Measurements from ENCODE around the gene TRMT11. TPM values are rescaled to one million over a fixed set of nuclear protein-coding genes. Genes with fewer than 3 reads are reported as not detected.
A peak's percentile ranks its signal among the peaks of the same experiment; 100 is the strongest.

Gene TRMT11
- total RNA-seq, 4 donors from 2014 or later: 27.6 to 45.3 (median 36.4) TPM

- Histone ChIP-seq H3K36me3 (no peaks in the 10 kb centered on the region), H3K27me3 (no peaks in the 10 kb centered on the region), H3K4me3 (replicated peaks in 1 of 3) (no peak overlapping the region), H3K9me3 (no peaks in the 10 kb centered on the region), H3K27ac (no peak overlapping the region), H3K4me1 (no peaks in the 10 kb centered on the region)
- intact Hi-C loops (cut with DNase I): no loop called here
- WGBS, 2 donors: 13 to 14% methylated on average over 3 of the region's 3 CpGs
- TF ChIP-seq CTCF (IDR thresholded peaks at IDR 0.05): peak in 4 of 6 experiments; percentile 17 to 51 (median 46)
- TF ChIP-seq POLR2A (IDR thresholded peaks at IDR 0.05): no peak
- DNase-seq: peak; percentile 8 to 13
Observed at GRCh38 chr6:126033696-126034095, 47.4 kb downstream of the TRMT11 start.

- TF ChIP-seq POLR2A (IDR thresholded peaks at IDR 0.05) (no peak), CTCF (IDR thresholded peaks at IDR 0.05) (no peak)
- no peak for DNase-seq
- no peak overlapping the region for H3K4me3 ChIP-seq (replicated peaks in 1 of 3)
- H3K27me3 ChIP-seq: no peaks in the 10 kb centered on the region
- intact Hi-C loops (cut with DNase I): no loop called here
- H3K4me1 ChIP-seq: no peaks in the 10 kb centered on the region
- WGBS, 2 donors: 94 to 95% methylated on average over 6 of the region's 6 CpGs
- H3K27ac ChIP-seq: no peak overlapping the region
- no peaks in the 10 kb centered on the region for H3K36me3 ChIP-seq
- H3K9me3 ChIP-seq: no peaks in the 10 kb centered on the region
Observed at GRCh38 chr6:126034656-126035055, 48.3 kb downstream of the TRMT11 start.

- H3K9me3 ChIP-seq: no peaks in the 10 kb centered on the region
- H3K27me3 ChIP-seq: no peaks in the 10 kb centered on the region
- TF ChIP-seq CTCF (IDR thresholded peaks at IDR 0.05): no peak
- no peak for TF ChIP-seq POLR2A (IDR thresholded peaks at IDR 0.05)
- 91 to 98% methylated on average over 2 of the region's 2 CpGs for WGBS, 2 donors
- DNase-seq: no peak
- H3K27ac ChIP-seq: no peak overlapping the region
- H3K36me3 ChIP-seq: no peaks in the 10 kb centered on the region
- intact Hi-C loops (cut with DNase I): no loop called here
- H3K4me1 ChIP-seq: no peaks in the 10 kb centered on the region
- H3K4me3 ChIP-seq (replicated peaks in 1 of 3): no peak overlapping the region
Observed at GRCh38 chr6:126035764-126036163, 49.4 kb downstream of the TRMT11 start.

GRCh38 chr6:126038234-126038633 lies 51.9 kb downstream of the TRMT11 start:
- no peak overlapping the region for H3K27ac ChIP-seq
- no peaks in the 10 kb centered on the region for H3K9me3 ChIP-seq
- no peak for TF ChIP-seq POLR2A (IDR thresholded peaks at IDR 0.05)
- no peak for TF ChIP-seq CTCF (IDR thresholded peaks at IDR 0.05)
- intact Hi-C loops (cut with DNase I): no loop called here
- no peaks in the 10 kb centered on the region for H3K4me1 ChIP-seq
- no peaks in the 10 kb centered on the region for H3K27me3 ChIP-seq
- no peaks in the 10 kb centered on the region for H3K36me3 ChIP-seq
- no peak for DNase-seq
- no peak overlapping the region for H3K4me3 ChIP-seq (replicated peaks in 1 of 3)

GRCh38 chr6:126039284-126039683 lies 52.9 kb downstream of the TRMT11 start:
- no peaks in the 10 kb centered on the region for H3K27me3 ChIP-seq
- 88 to 93% methylated on average over 2 of the region's 2 CpGs for WGBS, 2 donors
- TF ChIP-seq CTCF (IDR thresholded peaks at IDR 0.05): no peak
- TF ChIP-seq POLR2A (IDR thresholded peaks at IDR 0.05): no peak
- no peaks in the 10 kb centered on the region for H3K36me3 ChIP-seq
- no peaks in the 10 kb centered on the region for H3K9me3 ChIP-seq
- H3K4me1 ChIP-seq: no peaks in the 10 kb centered on the region
- H3K27ac ChIP-seq: no peak overlapping the region
- no peak for DNase-seq
- intact Hi-C loops (cut with DNase I): no loop called here
- H3K4me3 ChIP-seq (replicated peaks in 1 of 3): no peak overlapping the region

Measured in thyroid gland (tissue), 4 donors.